ENCODE results near the gene TRIM38.

GRCh38 chr6:25990172-25990873, 27.7 kb downstream of the TRIM38 start:
- TF ChIP-seq CTCF (IDR thresholded peaks at IDR 0.05; ENCODE audit: insufficient read depth, low read length) (no peak), GABPA (IDR thresholded peaks at IDR 0.05; ENCODE audit: low read depth) (no peak), POLR2AphosphoS5 (IDR thresholded peaks at IDR 0.05; ENCODE audit: low read depth) (no peak), SPI1 (IDR thresholded peaks at IDR 0.05; ENCODE audit: borderline replicate concordance, low read depth) (no peak), REST (IDR thresholded peaks at IDR 0.05; ENCODE audit: insufficient replicate concordance, low read depth) (no peak)
